Breast epithelium (tissue), 4 donors: Measurements from ENCODE around the gene KRT86. TPM values are rescaled to one million over a fixed set of nuclear protein-coding genes. Genes with fewer than 3 reads are reported as not detected.
A peak's percentile ranks its signal among the peaks of the same experiment; 100 is the strongest.
"Not testable (repeated sequence)": the region's sequence is repeated elsewhere in the genome, so short reads cannot be mapped to it uniquely, and the experiment has no call there.

Experiments used
- DNase-seq, 2 donors: peaks; one replicate each; pipeline ENCODE4 v3.0.0-alpha.2; 2019; ENCODE audit warnings: low spot score in 2 of 2
- H3K27ac ChIP-seq, 2 donors: fragments of 200-600 bp; sonication (generic) in 1 of 2; one replicate each; pipeline ENCODE4 v1.5.1; 2016 to 2019; ENCODE audit warnings: mild to moderate bottlenecking in 1 of 2
- H3K27me3 ChIP-seq, 2 donors: fragments of 200-600 bp; sonication (generic) in 1 of 2; one replicate each; pipeline versions ENCODE4 v1.5.1 to v1.6.0; 2017 to 2019; ENCODE audit warnings: control low read depth in 1 of 2, mild to moderate bottlenecking in 1 of 2
- H3K36me3 ChIP-seq: fragments of 200-600 bp; one replicate; pipeline ENCODE4 v1.5.1; 2019
- H3K4me1 ChIP-seq, 2 donors: fragments of 200-600 bp; sonication (generic); one replicate each; pipeline ENCODE4 v1.5.1; 2016 to 2019; ENCODE audit warnings: control low read depth in 1 of 2
- H3K4me3 ChIP-seq, 3 donors: fragments of 200-600 bp; sonication (generic); 1 replicate in 2 of 3; 2 replicates in 1 of 3; pipeline ENCODE4 v1.5.1; 2016 to 2019; ENCODE audit warnings: mild to moderate bottlenecking in 3 of 3, moderate library complexity in 2 of 3
- H3K9me3 ChIP-seq, 2 donors: fragments of 200-600 bp; sonication (generic) in 1 of 2; one replicate each; pipeline ENCODE4 v1.5.1; 2016 to 2019; ENCODE audit warnings: control low read depth in 1 of 2
- CTCF ChIP-seq, 3 donors: fragments of 450-650 bp; IDR thresholded peaks; one replicate each; pipeline ENCODE4 v1.5.1; 2016 to 2017; ENCODE audit warnings: antibody characterized with exemption in 3 of 3, mild to moderate bottlenecking in 3 of 3, moderate library complexity in 3 of 3
- POLR2A ChIP-seq: fragments of 450-650 bp; IDR thresholded peaks from one replicate; pipeline ENCODE4 v1.6.1; 2016; ENCODE audit warnings: antibody characterized with exemption, mild to moderate bottlenecking, moderate library complexity
- POLR2AphosphoS5 ChIP-seq, 3 donors: sonication (generic); formaldehyde crosslinking; IDR thresholded peaks; one replicate each; pipeline ENCODE4 v1.6.1; 2017; ENCODE audit warnings: antibody characterized with exemption in 3 of 3
- intact Hi-C: fragments of 100-400 bp; cut with DNase I; formaldehyde crosslinking; loops from one replicate; pipeline ENCODE4 v1.15.1; 2023; ENCODE audit warnings: low total_unique reads
- total RNA-seq, 3 donors: library from RNA; depleted of rRNA; stranded (reverse); fragments of >200 nt; gene quantifications; one replicate each; pipeline ENCODE4 v1.1.0, GENCODE V29; 2016

Gene KRT86
- total RNA-seq, 3 donors from 2014 or later = 0.66 to 2.2 TPM; not detected in 1

GRCh38 chr12:52338241-52338960 lies 64.0 kb downstream of the KRT86 start:
- Histone ChIP-seq H3K4me3 (no peak overlapping the region), H3K4me1 (no peaks in the 10 kb centered on the region), H3K27ac (peak overlapping the region in 1 of 2 donors; percentile 42), H3K9me3 (peaks cover 10 to 19% of the 10 kb centered on the region in 2 donors), H3K27me3 (no peaks in the 10 kb centered on the region), H3K36me3 (no peaks in the 10 kb centered on the region)
- DNase-seq = peak in 1 of 2 donors; percentile 88
- intact Hi-C loops = no loop called here
- TF ChIP-seq POLR2AphosphoS5 (IDR thresholded peaks at IDR 0.05) (peak in 1 of 3 donors; percentile 31), POLR2A (no peak)

GRCh38 chr12:52341066-52341580 lies 66.7 kb downstream of the KRT86 start:
- Histone ChIP-seq H3K36me3 (no peaks in the 10 kb centered on the region), H3K27ac (no peak overlapping the region), H3K4me1 (no peaks in the 10 kb centered on the region), H3K4me3 (no peak overlapping the region), H3K27me3 (no peaks in the 10 kb centered on the region), H3K9me3 (peaks cover 4 to 17% of the 10 kb centered on the region in 2 donors)
- intact Hi-C loops = no loop called here
- no peak for DNase-seq
- no peak for TF ChIP-seq CTCF (IDR thresholded peaks at IDR 0.05)
- TF ChIP-seq POLR2AphosphoS5 (IDR thresholded peaks at IDR 0.05) = no peak

- H3K36me3 ChIP-seq = no peaks in the 10 kb centered on the region
- H3K27me3 ChIP-seq = no peaks in the 10 kb centered on the region
- DNase-seq = no peak
- no peak overlapping the region for H3K4me3 ChIP-seq
- H3K27ac ChIP-seq = no peak overlapping the region
- H3K4me1 ChIP-seq = no peaks in the 10 kb centered on the region
- TF ChIP-seq POLR2AphosphoS5 (IDR thresholded peaks at IDR 0.05) = no peak
- TF ChIP-seq POLR2A = no peak
- no peak for TF ChIP-seq CTCF (IDR thresholded peaks at IDR 0.05)
- intact Hi-C loops = no loop called here
- peaks cover 4 to 14% of the 10 kb centered on the region in 2 donors for H3K9me3 ChIP-seq
Observed at GRCh38 chr12:52342781-52343490, 68.5 kb downstream of the KRT86 start.

GRCh38 chr12:52343550-52343949 lies 69.1 kb downstream of the KRT86 start:
- TF ChIP-seq POLR2AphosphoS5 (IDR thresholded peaks at IDR 0.05) = no peak
- no peak for TF ChIP-seq POLR2A
- no peak for TF ChIP-seq CTCF (IDR thresholded peaks at IDR 0.05)
- Histone ChIP-seq H3K27ac (no peak overlapping the region), H3K4me3 (no peak overlapping the region), H3K4me1 (no peaks in the 10 kb centered on the region), H3K36me3 (no peaks in the 10 kb centered on the region), H3K27me3 (no peaks in the 10 kb centered on the region), H3K9me3 (peaks cover 4 to 14% of the 10 kb centered on the region in 2 donors)
- no peak for DNase-seq
- intact Hi-C loops = no loop called here

- H3K4me1 ChIP-seq = no peaks in the 10 kb centered on the region
- TF ChIP-seq POLR2A (no peak), POLR2AphosphoS5 (IDR thresholded peaks at IDR 0.05) (no peak), CTCF (IDR thresholded peaks at IDR 0.05) (no peak)
- no peak overlapping the region for H3K27ac ChIP-seq
- no peaks in the 10 kb centered on the region for H3K36me3 ChIP-seq
- no peak for DNase-seq
- intact Hi-C loops = no loop called here
- no peaks in the 10 kb centered on the region for H3K27me3 ChIP-seq
- H3K9me3 ChIP-seq = peaks cover 4 to 14% of the 10 kb centered on the region in 2 donors
- H3K4me3 ChIP-seq = no peak overlapping the region
Observed at GRCh38 chr12:52344111-52344510, 69.7 kb downstream of the KRT86 start.

GRCh38 chr12:52345041-52345440 lies 70.6 kb downstream of the KRT86 start:
- Histone ChIP-seq H3K27ac (peak overlapping the region; percentile 7 to 45), H3K9me3 (peaks cover 4 to 14% of the 10 kb centered on the region in 2 donors)
- intact Hi-C loops, DNase-seq, H3K4me1 ChIP-seq, H3K36me3 ChIP-seq, H3K27me3 ChIP-seq, H3K4me3 ChIP-seq: not testable (repeated sequence)
